Measurements from ENCODE around the gene AKAP13.

- no peak for TF ChIP-seq SMARCC2 (IDR thresholded peaks at IDR 0.05)
- TF ChIP-seq ZNF24 (IDR thresholded peaks at IDR 0.05): no peak
- no peak for TF ChIP-seq POLR2A (IDR thresholded peaks at IDR 0.05; ENCODE audit: insufficient read depth in 1 of 2, low read depth in 2 of 2, low read length in 2 of 2)
- no peak for TF ChIP-seq ZBTB33 (CRISPR knock-in tag; IDR thresholded peaks at IDR 0.05)
- no peak for TF ChIP-seq PATZ1 (CRISPR knock-in tag; IDR thresholded peaks at IDR 0.05)
- no peak for TF ChIP-seq GABPA (IDR thresholded peaks at IDR 0.05; ENCODE audit: low read depth, low read length)
- TF ChIP-seq GABPA (CRISPR knock-in tag; IDR thresholded peaks at IDR 0.05; ENCODE audit: low read depth): no peak
- no peak for TF ChIP-seq CTCF (CRISPR knock-in tag; IDR thresholded peaks at IDR 0.05)
- TF ChIP-seq FOXA1 (IDR thresholded peaks at IDR 0.05): no peak
- TF ChIP-seq FOXA1 (CRISPR knock-in tag; IDR thresholded peaks at IDR 0.05): no peak
Measured at GRCh38 chr15:85700767-85701166, 320.4 kb downstream of the AKAP13 start.
